Neuronal stem cell (in vitro differentiated cells): ENCODE data around the gene RBM25.
A peak's percentile ranks its signal among the peaks of the same experiment; 100 is the strongest.
"Not testable (repeated sequence)": the region's sequence is repeated elsewhere in the genome, so short reads cannot be mapped to it uniquely, and the experiment has no call there.

Experiments
- DNase-seq: peaks from one replicate; pipeline ENCODE4 v3.0.0-alpha.2; 2013; ENCODE audit warnings: low spot score
- H2AFZ ChIP-seq: one replicate; pipeline ENCODE4 v1.6.1; 2013; ENCODE audit warnings: mild to moderate bottlenecking, low read length, inconsistent platforms
- H2AK5ac ChIP-seq: 2 replicates; pipeline ENCODE4 v1.6.1; 2013; ENCODE audit warnings: low read depth, mild to moderate bottlenecking, inconsistent platforms, low read length, moderate library complexity, mixed read lengths
- H2BK120ac ChIP-seq: 2 replicates; pipeline ENCODE4 v1.6.1; 2013; ENCODE audit warnings: low read depth, mild to moderate bottlenecking, inconsistent platforms, low read length, moderate library complexity, mixed read lengths
- H2BK12ac ChIP-seq: one replicate; pipeline ENCODE4 v1.6.1; 2013; ENCODE audit warnings: low read length, inconsistent platforms
- H2BK15ac ChIP-seq: 2 replicates; pipeline ENCODE4 v1.6.1; 2013; ENCODE audit warnings: mild to moderate bottlenecking, low read length, inconsistent platforms, mixed read lengths
- H2BK5ac ChIP-seq: one replicate; pipeline ENCODE4 v1.6.1; 2013; ENCODE audit warnings: inconsistent platforms, mild to moderate bottlenecking, low read length, moderate library complexity
- H3K14ac ChIP-seq: one replicate; pipeline ENCODE4 v1.6.1; 2013; ENCODE audit warnings: low read length, inconsistent platforms
- H3K18ac ChIP-seq: 2 replicates; pipeline ENCODE4 v1.6.1; 2013; ENCODE audit warnings: low read length, inconsistent platforms
- H3K23ac ChIP-seq: 2 replicates; pipeline ENCODE4 v1.6.1; 2013; ENCODE audit warnings: low read depth, mild to moderate bottlenecking, mixed read lengths, low read length, inconsistent platforms; ENCODE audit not compliant: poor library complexity
- H3K27ac ChIP-seq: replicated peaks from 3 replicates; pipeline ENCODE4 v1.5.1; 2013; ENCODE audit warnings: low read length, inconsistent platforms
- H3K27me3 ChIP-seq, 3 experiments: 2 replicates each; pipeline ENCODE4 v1.6.1; 2013; ENCODE audit warnings: low read length in 3 of 3, mild to moderate bottlenecking in 2 of 3, inconsistent platforms in 1 of 3, low read depth in 1 of 3, mixed read lengths in 1 of 3, moderate library complexity in 1 of 3; ENCODE audit not compliant: control insufficient read depth in 3 of 3, insufficient read depth in 3 of 3
- H3K36me3 ChIP-seq, 2 donors: replicated peaks in 1 of 2; 2 replicates each; pipeline ENCODE4 v1.6.1; 2013; ENCODE audit warnings: low read length in 2 of 2; ENCODE audit not compliant: control insufficient read depth in 2 of 2, insufficient read depth in 2 of 2
- H3K4ac ChIP-seq: 2 replicates; pipeline ENCODE4 v1.6.1; 2013; ENCODE audit warnings: inconsistent platforms, mild to moderate bottlenecking, low read length, moderate library complexity
- H3K4me1 ChIP-seq, 2 donors: 1 replicate in 1 of 2; 2 replicates in 1 of 2; pipeline ENCODE4 v1.6.1; 2013; ENCODE audit warnings: low read length in 2 of 2, low read depth in 1 of 2; ENCODE audit not compliant: control insufficient read depth in 2 of 2, insufficient read depth in 1 of 2
- H3K4me2 ChIP-seq: one replicate; pipeline ENCODE4 v1.6.1; 2013; ENCODE audit warnings: mild to moderate bottlenecking, low read length, inconsistent platforms; ENCODE audit not compliant: insufficient read depth, poor library complexity, severe bottlenecking
- H3K4me3 ChIP-seq, 2 donors: 2 replicates each; pipeline ENCODE4 v1.5.1; 2013; ENCODE audit warnings: low read length in 2 of 2, mild to moderate bottlenecking in 2 of 2, inconsistent platforms in 1 of 2, moderate library complexity in 1 of 2
- H3K79me1 ChIP-seq: one replicate; pipeline ENCODE4 v1.6.1; 2013; ENCODE audit warnings: low read depth, mild to moderate bottlenecking, inconsistent platforms, low read length, moderate library complexity
- H3K9ac ChIP-seq: one replicate; pipeline ENCODE4 v1.6.1; 2013; ENCODE audit warnings: mild to moderate bottlenecking, low read depth, low read length, inconsistent platforms; ENCODE audit not compliant: poor library complexity
- H3K9me3 ChIP-seq, 2 donors: replicated peaks in 1 of 2; 2 replicates each; pipeline versions ENCODE3 to v1.6.1; 2013; ENCODE audit warnings: low read length in 2 of 2, mild to moderate bottlenecking in 2 of 2, inconsistent platforms in 1 of 2, low read depth in 1 of 2, mixed read lengths in 1 of 2, moderate library complexity in 1 of 2; ENCODE audit not compliant: control insufficient read depth in 2 of 2, insufficient read depth in 1 of 2
- H4K8ac ChIP-seq: one replicate; pipeline ENCODE4 v1.6.1; 2013; ENCODE audit warnings: low read depth, mild to moderate bottlenecking, inconsistent platforms, low read length, moderate library complexity
- H4K91ac ChIP-seq: one replicate; pipeline ENCODE4 v1.6.1; 2013; ENCODE audit warnings: low read length, low read depth, mild to moderate bottlenecking, inconsistent platforms; ENCODE audit not compliant: poor library complexity
- WGBS, 2 donors: extraction: QIAGEN DNeasy Blood & Tissue Kit; methylation state at CpG; one replicate each; pipeline ENCODE4 v1.1.7; 2013; ENCODE audit warnings: missing lambda C conversion rate in 2 of 2, mixed read lengths in 1 of 2; ENCODE audit not compliant: insufficient read length in 2 of 2, insufficient replicate concordance in 1 of 2; ENCODE audit errors: extremely low coverage in 2 of 2; 5-methylcytosine and 5-hydroxymethylcytosine counted together

Gene RBM25

DNA sequence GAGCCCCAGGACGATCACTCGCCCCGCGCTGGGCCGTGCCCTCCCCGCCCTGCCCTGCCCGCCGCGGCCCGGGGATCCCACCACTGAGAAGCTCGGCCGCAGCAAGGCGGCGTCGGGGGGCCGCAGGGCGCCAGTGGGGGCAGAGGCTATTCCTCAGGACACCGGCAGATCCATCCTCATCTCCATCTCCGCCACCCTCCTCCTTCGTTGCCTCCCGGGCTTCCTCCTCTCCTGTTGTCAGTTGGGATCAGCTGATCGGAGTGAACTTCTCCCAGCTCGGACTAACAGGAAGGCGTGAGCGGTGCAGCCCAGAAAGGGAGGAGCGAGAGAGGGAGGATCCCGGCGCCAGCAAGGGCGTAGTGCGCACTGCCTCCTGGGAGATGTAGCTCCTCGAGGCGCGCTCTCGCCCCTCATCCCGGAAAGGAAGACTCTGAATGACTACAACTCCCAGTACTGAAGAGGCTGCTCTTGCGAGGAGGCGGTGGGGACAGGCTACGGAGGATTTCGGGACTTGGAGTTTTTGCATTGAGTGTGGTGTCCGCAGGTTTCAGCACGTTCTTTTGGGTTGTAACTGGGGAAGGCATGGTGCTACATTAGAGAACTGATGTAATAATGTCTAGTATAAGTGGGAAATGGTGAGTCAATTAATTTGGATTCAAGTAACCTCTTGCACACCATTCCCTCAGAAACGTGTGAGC is 31.3 kb upstream of the RBM25 start, which contains the start of gene ZFYVE1:
Gene ZFYVE1, minus strand, starts transcription at position 262 of the 698 bp plus-strand sequence. CDS start 2,598 bp downstream, outside the sequence.
- peak within 1 kb of the TSS; percentile 62 for H3K4me2 ChIP-seq
- H4K8ac ChIP-seq: no peak within 1 kb of the TSS
- no peaks in the 10 kb centered on the region for H3K9me3 ChIP-seq
- H2BK12ac ChIP-seq: no peak within 1 kb of the TSS
- no peak within 1 kb of the TSS for H3K4ac ChIP-seq
- no peak within 1 kb of the TSS for H2BK5ac ChIP-seq
- H3K18ac ChIP-seq: no peak within 1 kb of the TSS
- H2AK5ac ChIP-seq: no peak within 1 kb of the TSS
- WGBS, 2 donors: no CpG with 5 or more reads among the region's 42 CpGs
- H3K23ac ChIP-seq: no peak within 1 kb of the TSS
- no peaks in the 10 kb centered on the region for H3K4me1 ChIP-seq
- H3K79me1 ChIP-seq: peaks cover 1% of the 10 kb centered on the region
- H3K14ac ChIP-seq: no peak within 1 kb of the TSS
- H2BK120ac ChIP-seq: no peak within 1 kb of the TSS
- H2AFZ ChIP-seq: peak within 1 kb of the TSS; percentile 87
- peaks cover 11 to 24% of the 10 kb centered on the region in 2 donors for H3K36me3 ChIP-seq
- no peak within 1 kb of the TSS for H3K27ac ChIP-seq
- DNase-seq: peak; percentile 93
- peak within 1 kb of the TSS; percentile 72 to 97 for H3K4me3 ChIP-seq
- H4K91ac ChIP-seq: no peak within 1 kb of the TSS
- no peak within 1 kb of the TSS for H3K9ac ChIP-seq
- H3K27me3 ChIP-seq: no peaks in the 10 kb centered on the region
- H2BK15ac ChIP-seq: no peak within 1 kb of the TSS

- no peaks in the 10 kb centered on the region for H3K4me1 ChIP-seq
- peak overlapping the region; percentile 58 to 72 for H3K4me3 ChIP-seq
Observed at GRCh38 chr14:73027546-73027945, 30.8 kb upstream of the RBM25 start.

GRCh38 chr14:73027984-73028383 is 30.4 kb upstream of the RBM25 start:
- Histone ChIP-seq H2BK5ac (no peak overlapping the region), H3K23ac (no peak overlapping the region), H3K27me3 (no peaks in the 10 kb centered on the region), H2BK120ac (no peak overlapping the region), H4K8ac (no peak overlapping the region), H3K18ac (no peak overlapping the region), H3K4me3 (no peak overlapping the region), H3K4ac (no peak overlapping the region), H2AK5ac (no peak overlapping the region), H3K36me3 (peaks cover 9 to 14% of the 10 kb centered on the region in 2 donors), H3K9me3 (no peaks in the 10 kb centered on the region), H3K9ac (no peak overlapping the region), H3K27ac (no peak overlapping the region), H3K79me1 (no peaks in the 10 kb centered on the region), H2BK12ac (no peak overlapping the region), H3K4me2 (no peak overlapping the region), H4K91ac (no peak overlapping the region), H3K14ac (no peak overlapping the region), H2BK15ac (no peak overlapping the region), H3K4me1 (no peaks in the 10 kb centered on the region), H2AFZ (peak overlapping the region; percentile 87)
- DNase-seq: no peak

More at GRCh38 chr14:73027546-73027945, 30.8 kb upstream of the RBM25 start:
- H2BK12ac ChIP-seq: no peak overlapping the region
- no peaks in the 10 kb centered on the region for H3K27me3 ChIP-seq
- no peak overlapping the region for H3K14ac ChIP-seq
- H3K9ac ChIP-seq: no peak overlapping the region
- H3K4me2 ChIP-seq: peak overlapping the region; percentile 37
- no peak overlapping the region for H2BK120ac ChIP-seq
- peaks cover 1% of the 10 kb centered on the region for H3K79me1 ChIP-seq
- H2AFZ ChIP-seq: peak overlapping the region; percentile 87
- no peak overlapping the region for H3K4ac ChIP-seq
- no peak overlapping the region for H2BK5ac ChIP-seq
- no peak overlapping the region for H3K18ac ChIP-seq
- no CpG with 5 or more reads among the region's 3 CpGs for WGBS, 2 donors
- H2AK5ac ChIP-seq: no peak overlapping the region
- no peak overlapping the region for H3K23ac ChIP-seq
- no peak overlapping the region for H3K27ac ChIP-seq
- no peak overlapping the region for H2BK15ac ChIP-seq
- no peak overlapping the region for H4K8ac ChIP-seq
- peaks cover 10 to 18% of the 10 kb centered on the region in 2 donors for H3K36me3 ChIP-seq
- no peak for DNase-seq
- no peaks in the 10 kb centered on the region for H3K9me3 ChIP-seq
- no peak overlapping the region for H4K91ac ChIP-seq

- not testable (repeated sequence) for H3K4me3 ChIP-seq, H4K8ac ChIP-seq, H2BK15ac ChIP-seq, DNase-seq, H3K79me1 ChIP-seq, H3K4me1 ChIP-seq, H3K27me3 ChIP-seq, H3K18ac ChIP-seq, H3K23ac ChIP-seq, H2BK12ac ChIP-seq, H2AFZ ChIP-seq, H3K4ac ChIP-seq, H3K4me2 ChIP-seq, H2BK5ac ChIP-seq, H2BK120ac ChIP-seq, H2AK5ac ChIP-seq, H3K14ac ChIP-seq, H3K9ac ChIP-seq, H3K9me3 ChIP-seq, H4K91ac ChIP-seq, H3K27ac ChIP-seq, H3K36me3 ChIP-seq
- no CpG with 5 or more reads among the region's 9 CpGs for WGBS, 2 donors
Observed at GRCh38 chr14:73036706-73037450, 21.5 kb upstream of the RBM25 start.
